Keratinocyte (primary cell): ENCODE data around the gene USP46. TPM values are rescaled to one million over a fixed set of nuclear protein-coding genes. Genes with fewer than 3 reads are reported as not detected.
A peak's percentile ranks its signal among the peaks of the same experiment; 100 is the strongest.

Experiments used
- DNase-seq: peaks from one replicate; pipeline ENCODE4 v3.0.0-alpha.2; 2011; ENCODE audit warnings: low read depth, missing footprints, low spot score
- FAIRE-seq: peaks from 2 replicates; lab custom pipeline; 2011; peaks lifted over from hg19 to GRCh38; lab: Jason Lieb, UNC
- H2AFZ ChIP-seq: 2 replicates; pipeline ENCODE4 v1.6.0; 2012; ENCODE audit warnings: low read length, control low read depth, inconsistent platforms; ENCODE audit not compliant: control insufficient read depth
- H3K27ac ChIP-seq: 2 replicates; pipeline ENCODE4 v1.5.1; 2011; ENCODE audit warnings: low read length; ENCODE audit not compliant: control insufficient read depth, insufficient read depth
- H3K27me3 ChIP-seq: 3 replicates; pipeline ENCODE4 v1.6.0; 2011; ENCODE audit warnings: low read length; ENCODE audit not compliant: control insufficient read depth, insufficient read depth; ENCODE audit errors: extremely low read depth
- H3K36me3 ChIP-seq, 2 experiments: 2 replicates in 1 of 2; 3 replicates in 1 of 2; pipeline ENCODE4 v1.5.1; 2011; ENCODE audit warnings: low read length in 2 of 2, mild to moderate bottlenecking in 1 of 2; ENCODE audit not compliant: control insufficient read depth in 2 of 2, insufficient read depth in 2 of 2; ENCODE audit errors: extremely low read depth in 1 of 2
- H3K4me1 ChIP-seq: 3 replicates; pipeline ENCODE4 v1.5.1; 2011; ENCODE audit warnings: low read length; ENCODE audit not compliant: control insufficient read depth, insufficient read depth; ENCODE audit errors: extremely low read depth
- H3K4me2 ChIP-seq: 3 replicates; pipeline ENCODE4 v1.6.0; 2011; ENCODE audit warnings: low read depth, low read length; ENCODE audit not compliant: control insufficient read depth, insufficient read depth; ENCODE audit errors: extremely low read depth
- H3K4me3 ChIP-seq, 3 experiments: fragments of 200-600 bp in 1 of 3; sonication (generic) in 1 of 3; 2 replicates in 2 of 3; 3 replicates in 1 of 3; pipeline ENCODE4 v1.5.1; 2011 to 2016; ENCODE audit warnings: low read length in 3 of 3, mild to moderate bottlenecking in 3 of 3, control low read depth in 2 of 3, inconsistent platforms in 1 of 3, low read depth in 1 of 3, mixed read lengths in 1 of 3, mixed run types in 1 of 3, moderate library complexity in 1 of 3; ENCODE audit not compliant: control insufficient read depth in 2 of 3, insufficient read depth in 2 of 3; ENCODE audit errors: extremely low read depth in 1 of 3
- H3K79me2 ChIP-seq: 2 replicates; pipeline ENCODE4 v1.6.0; 2012; ENCODE audit warnings: low read length; ENCODE audit not compliant: control insufficient read depth, insufficient read depth
- H3K9ac ChIP-seq: 3 replicates; pipeline ENCODE4 v1.6.0; 2011; ENCODE audit warnings: low read length; ENCODE audit not compliant: control insufficient read depth, insufficient read depth; ENCODE audit errors: extremely low read depth
- H3K9me1 ChIP-seq: 3 replicates; pipeline ENCODE4 v1.6.0; 2011; ENCODE audit warnings: low read length; ENCODE audit not compliant: control insufficient read depth, insufficient read depth; ENCODE audit errors: extremely low read depth
- H3K9me3 ChIP-seq: 2 replicates; pipeline ENCODE4 v1.5.1; 2012; ENCODE audit warnings: low read depth, low read length; ENCODE audit not compliant: control insufficient read depth
- H4K20me1 ChIP-seq: 3 replicates; pipeline ENCODE4 v1.6.0; 2011; ENCODE audit warnings: low read length; ENCODE audit not compliant: control insufficient read depth, insufficient read depth; ENCODE audit errors: extremely low read depth
- EZH2 ChIP-seq: IDR thresholded peaks from one replicate; pipeline ENCODE4 v1.6.1; 2012; ENCODE audit warnings: inconsistent platforms, mild to moderate bottlenecking, low read length, moderate library complexity
- dilution Hi-C: fragments of 300-500 bp; cut with MboI; formaldehyde crosslinking; loops from one replicate; pipeline ENCODE4 v1.7.0; 2020; ENCODE audit warnings: low sequenced_read_pairs; ENCODE audit not compliant: extremely low pct_ligation_motif_present
- polyA plus RNA-seq, 5 experiments: library from polyadenylated mRNA; depleted of rRNA in 3 of 5; stranded (reverse) in 3 of 5; stranded (forward) in 1 of 5; unstranded in 1 of 5; fragments of >200 nt; gene quantifications; 1 replicate in 1 of 5; 2 replicates in 3 of 5; 3 replicates in 1 of 5; pipeline versions ENCODE4 v1.2.1 to v1.2.3, GENCODE V29; 2011 to 2012; ENCODE audit warnings: missing spikeins in 2 of 5, low read depth in 1 of 5, low replicate concordance in 1 of 5
- TF ChIP-seq, protein P1 (sequence below), 3 experiments: IDR thresholded peaks in 1 of 3; conservative IDR thresholded peaks in 1 of 3; optimal IDR thresholded peaks in 1 of 3; 2 replicates in 2 of 3; 3 replicates in 1 of 3; pipeline versions ENCODE3 to v1.5.1; 2011; ENCODE audit warnings: low read length in 3 of 3, mild to moderate bottlenecking in 3 of 3, moderate library complexity in 2 of 3, control low read depth in 1 of 3, inconsistent platforms in 1 of 3; ENCODE audit not compliant: insufficient read depth in 2 of 3; ENCODE audit errors: extremely low read depth in 1 of 3

Gene USP46
- polyA plus RNA-seq, 1 donor (not counting 4 experiments of a cell fraction or from before 2014, with no cell fraction given): 20.4 TPM

DNA sequence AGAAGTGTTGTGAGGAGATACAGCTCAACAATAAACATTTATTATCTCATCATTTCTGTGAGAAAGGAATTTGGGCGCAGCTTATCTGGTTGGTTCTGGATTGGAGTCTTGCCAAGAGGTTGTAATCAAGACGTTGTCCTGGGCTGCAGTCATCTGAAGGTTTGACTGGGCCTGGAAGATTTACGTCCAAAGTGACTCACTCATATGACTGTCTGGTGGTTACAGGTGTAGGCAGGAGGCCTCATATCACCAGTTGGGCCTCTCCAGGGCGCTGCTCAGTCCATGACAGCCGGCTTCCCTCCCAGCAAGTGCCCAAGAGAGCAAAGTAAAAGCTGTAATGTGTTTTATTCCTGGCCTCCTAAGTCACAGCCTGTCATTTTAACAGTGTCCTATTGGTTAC lies 106.3 kb downstream of the USP46 start:
- dilution Hi-C loops: no loop called here
- Histone ChIP-seq H3K4me3 (no peak overlapping the region), H3K79me2 (no peaks in the 10 kb centered on the region), H3K9me3 (peaks cover 5% of the 10 kb centered on the region), H3K27me3 (no peaks in the 10 kb centered on the region), H3K4me2 (no peak overlapping the region), H4K20me1 (no peaks in the 10 kb centered on the region), H2AFZ (no peak overlapping the region), H3K9ac (no peak overlapping the region), H3K36me3 (no peaks in the 10 kb centered on the region), H3K9me1 (no peaks in the 10 kb centered on the region), H3K27ac (no peak overlapping the region), H3K4me1 (peaks cover 23% of the 10 kb centered on the region)
- DNase-seq: peak; percentile 33
- TF ChIP-seq, protein P1, sequence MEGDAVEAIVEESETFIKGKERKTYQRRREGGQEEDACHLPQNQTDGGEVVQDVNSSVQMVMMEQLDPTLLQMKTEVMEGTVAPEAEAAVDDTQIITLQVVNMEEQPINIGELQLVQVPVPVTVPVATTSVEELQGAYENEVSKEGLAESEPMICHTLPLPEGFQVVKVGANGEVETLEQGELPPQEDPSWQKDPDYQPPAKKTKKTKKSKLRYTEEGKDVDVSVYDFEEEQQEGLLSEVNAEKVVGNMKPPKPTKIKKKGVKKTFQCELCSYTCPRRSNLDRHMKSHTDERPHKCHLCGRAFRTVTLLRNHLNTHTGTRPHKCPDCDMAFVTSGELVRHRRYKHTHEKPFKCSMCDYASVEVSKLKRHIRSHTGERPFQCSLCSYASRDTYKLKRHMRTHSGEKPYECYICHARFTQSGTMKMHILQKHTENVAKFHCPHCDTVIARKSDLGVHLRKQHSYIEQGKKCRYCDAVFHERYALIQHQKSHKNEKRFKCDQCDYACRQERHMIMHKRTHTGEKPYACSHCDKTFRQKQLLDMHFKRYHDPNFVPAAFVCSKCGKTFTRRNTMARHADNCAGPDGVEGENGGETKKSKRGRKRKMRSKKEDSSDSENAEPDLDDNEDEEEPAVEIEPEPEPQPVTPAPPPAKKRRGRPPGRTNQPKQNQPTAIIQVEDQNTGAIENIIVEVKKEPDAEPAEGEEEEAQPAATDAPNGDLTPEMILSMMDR (optimal IDR thresholded peaks at IDR 0.05 in 1 of 3, IDR thresholded peaks at IDR 0.05 in 1 of 3, conservative IDR thresholded peaks at IDR 0.05 in 1 of 3; ENCODE audit: extremely low read depth in 1 of 3, insufficient read depth in 2 of 3, low read length in 3 of 3): no peak
- no peak for TF ChIP-seq EZH2
- no peak for FAIRE-seq

DNA sequence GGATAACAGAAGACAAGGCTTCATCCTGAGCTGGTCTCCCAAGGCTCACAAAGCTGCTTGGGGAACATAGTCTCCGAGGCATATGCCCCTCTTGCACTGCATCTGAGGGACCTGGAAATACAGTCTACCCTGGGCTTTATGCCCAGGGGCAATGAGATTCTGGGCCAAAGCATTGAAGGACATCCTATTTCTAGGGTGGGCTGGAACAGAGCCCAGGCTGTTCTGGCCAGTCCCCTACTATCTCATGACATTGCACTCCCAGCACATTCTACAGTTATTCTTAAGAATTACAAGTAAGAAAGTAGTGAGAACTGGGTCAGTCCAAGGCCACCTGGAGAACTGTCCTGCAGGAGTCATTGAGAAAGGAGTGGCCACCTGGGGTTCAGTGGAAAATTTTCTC lies 107.6 kb downstream of the USP46 start:
- FAIRE-seq: no peak
- TF ChIP-seq EZH2: no peak
- TF ChIP-seq, protein P1 (optimal IDR thresholded peaks at IDR 0.05 in 1 of 3, IDR thresholded peaks at IDR 0.05 in 1 of 3, conservative IDR thresholded peaks at IDR 0.05 in 1 of 3; ENCODE audit: extremely low read depth in 1 of 3, insufficient read depth in 2 of 3, low read length in 3 of 3): no peak

More for the DNA sequence above, 107.6 kb downstream of the USP46 start:
- Histone ChIP-seq H2AFZ (no peak overlapping the region), H3K9me3 (peaks cover 5% of the 10 kb centered on the region), H3K27ac (no peak overlapping the region), H3K79me2 (no peaks in the 10 kb centered on the region), H3K4me2 (no peak overlapping the region), H3K36me3 (no peaks in the 10 kb centered on the region), H3K4me3 (no peak overlapping the region), H3K4me1 (peaks cover 23% of the 10 kb centered on the region), H3K9me1 (no peaks in the 10 kb centered on the region), H3K27me3 (no peaks in the 10 kb centered on the region), H4K20me1 (no peaks in the 10 kb centered on the region), H3K9ac (no peak overlapping the region)
- DNase-seq: no peak
- dilution Hi-C loops: no loop called here
